Natural killer cell (primary cell): ENCODE data around the gene PHACTR2. TPM values are rescaled to one million over a fixed set of nuclear protein-coding genes. Genes with fewer than 3 reads are reported as not detected.
"Not testable (repeated sequence)": the region's sequence is repeated elsewhere in the genome, so short reads cannot be mapped to it uniquely, and the experiment has no call there.

ENCODE experiments used
- ATAC-seq, 3 donors: fragments of 150-1000 bp in 2 of 3; fragments of 200-7000 bp in 1 of 3; cut with Tn5 transposase; 1 replicate in 1 of 3; 2 replicates in 2 of 3; pipeline ENCODE4 v1.10.0; 2021; ENCODE audit warnings: mild to moderate bottlenecking in 2 of 3, moderate library complexity in 2 of 3
- DNase-seq, 2 donors: peaks; one replicate each; pipeline versions ENCODE4 v3.0.0 to v3.0.0-alpha.2; 2013 to 2021; ENCODE audit warnings: mixed read lengths in 1 of 2
- H3K27ac ChIP-seq: one replicate; pipeline ENCODE4 v1.5.1; 2013; ENCODE audit warnings: mild to moderate bottlenecking, low read length
- H3K27me3 ChIP-seq: one replicate; pipeline ENCODE4 v1.6.1; 2013; ENCODE audit warnings: low read length; ENCODE audit not compliant: control insufficient read depth, insufficient read depth
- H3K36me3 ChIP-seq: one replicate; pipeline ENCODE4 v1.6.1; 2013; ENCODE audit warnings: low read length; ENCODE audit not compliant: control insufficient read depth, insufficient read depth
- H3K4me1 ChIP-seq: one replicate; pipeline ENCODE4 v1.6.1; 2013; ENCODE audit warnings: low read length; ENCODE audit not compliant: control insufficient read depth, insufficient read depth
- H3K4me3 ChIP-seq: one replicate; pipeline ENCODE4 v1.5.1; 2013; ENCODE audit warnings: low read length
- H3K9me3 ChIP-seq: one replicate; pipeline ENCODE4 v1.6.1; 2013; ENCODE audit warnings: low read length; ENCODE audit not compliant: control insufficient read depth, insufficient read depth
- H3K27ac Mint-ChIP-seq, 2 donors: one replicate each; pipeline ENCODE4 v1.8.0; 2022; ENCODE audit warnings: mild to moderate bottlenecking in 2 of 2, mixed read lengths in 2 of 2, moderate library complexity in 1 of 2
- H3K27me3 Mint-ChIP-seq, 2 donors: one replicate each; pipeline ENCODE4 v1.8.0; 2022; ENCODE audit warnings: low read depth in 2 of 2, mixed read lengths in 2 of 2
- H3K36me3 Mint-ChIP-seq: one replicate; pipeline ENCODE4 v1.8.0; 2022; ENCODE audit warnings: mixed read lengths
- H3K4me1 Mint-ChIP-seq, 2 donors: one replicate each; pipeline ENCODE4 v1.8.0; 2022; ENCODE audit warnings: mixed read lengths in 2 of 2
- H3K4me3 Mint-ChIP-seq: one replicate; pipeline ENCODE4 v1.8.0; 2022; ENCODE audit warnings: mild to moderate bottlenecking, moderate library complexity, mixed read lengths
- H3K9me3 Mint-ChIP-seq, 2 donors: one replicate each; pipeline ENCODE4 v1.8.0; 2022; ENCODE audit warnings: mixed read lengths in 2 of 2
- CTCF ChIP-seq: fragments of 200-600 bp; IDR thresholded peaks from one replicate; pipeline ENCODE4 v1.8.0; 2022; ENCODE audit warnings: antibody characterized with exemption
- whole genome bisulfite sequencing: methylation state at CpG from one replicate; pipeline ENCODE4 v1.1.7; 2013; ENCODE audit warnings: missing lambda C conversion rate; ENCODE audit not compliant: insufficient coverage; 5-methylcytosine and 5-hydroxymethylcytosine counted together
- intact Hi-C: fragments of 100-400 bp; cut with micrococcal nuclease; formaldehyde crosslinking; loops from one replicate; pipeline ENCODE4 v1.14.2; 2022
- total RNA-seq, 4 donors: library from RNA; stranded (reverse); fragments of 120-200 nt in 1 of 4; gene quantifications; one replicate each; pipeline versions ENCODE4 v1.2.3 to v1.2.4, GENCODE V29; 2013 to 2022

Gene PHACTR2
- total RNA-seq, 3 donors from 2014 or later (not counting 1 experiment from before 2014, with no cell fraction given), result 23.8 to 32.7 (median 24.9) TPM

DNA sequence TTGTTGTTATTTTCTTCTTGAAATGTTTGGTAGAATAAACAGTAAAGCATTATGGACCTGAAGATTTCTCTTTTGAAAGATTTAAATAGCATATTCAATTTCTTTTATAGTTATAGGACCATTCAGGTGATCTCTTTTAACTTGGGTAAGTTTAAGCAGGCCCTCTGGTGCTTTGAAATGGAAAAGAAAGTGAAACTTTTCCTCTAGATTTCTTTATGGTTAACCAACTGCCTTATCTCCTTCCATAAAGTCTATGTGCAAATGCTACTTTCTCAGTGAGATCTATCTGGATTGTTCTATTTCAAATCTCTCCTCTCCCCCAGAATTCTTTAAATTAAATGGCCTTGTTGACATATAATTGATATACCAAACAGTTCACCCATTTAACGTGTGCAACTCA lies 54.0 kb downstream of the PHACTR2 start:
- Mint-ChIP-seq H3K27me3 (no peaks in the 10 kb centered on the region), H3K36me3 (no peaks in the 10 kb centered on the region), H3K4me1 (peaks cover 33 to 34% of the 10 kb centered on the region in 2 donors), H3K27ac (peak overlapping the region; percentile 22 to 57), H3K9me3 (no peaks in the 10 kb centered on the region), H3K4me3 (no peak overlapping the region)
- Histone ChIP-seq H3K27ac (no peak overlapping the region), H3K9me3 (no peaks in the 10 kb centered on the region), H3K4me1 (peaks cover 4% of the 10 kb centered on the region), H3K36me3 (no peaks in the 10 kb centered on the region), H3K4me3 (no peak overlapping the region), H3K27me3 (no peaks in the 10 kb centered on the region)
- TF ChIP-seq CTCF, result no peak
- WGBS, result 57% methylated on average over 1 of the region's 1 CpG
- intact Hi-C loops, result no loop called here
- ATAC-seq, result no peak
- DNase-seq, result no peak

- H3K9me3 ChIP-seq, result no peaks in the 10 kb centered on the region
- H3K36me3 ChIP-seq, result no peaks in the 10 kb centered on the region
- ATAC-seq (no peak), DNase-seq (no peak)
- Mint-ChIP-seq H3K4me3 (no peak overlapping the region), H3K36me3 (no peaks in the 10 kb centered on the region), H3K27ac (peak overlapping the region; percentile 22 to 57), H3K9me3 (no peaks in the 10 kb centered on the region), H3K4me1 (peaks cover 28 to 30% of the 10 kb centered on the region in 2 donors), H3K27me3 (no peaks in the 10 kb centered on the region)
- no peak for TF ChIP-seq CTCF
- H3K27me3 ChIP-seq, result no peaks in the 10 kb centered on the region
- peaks cover 4% of the 10 kb centered on the region for H3K4me1 ChIP-seq
- intact Hi-C loops, result no loop called here
- no peak overlapping the region for H3K4me3 ChIP-seq
- no peak overlapping the region for H3K27ac ChIP-seq
- WGBS, result no CpG with 5 or more reads among the region's 1 CpG
Measured at GRCh38 chr6:143732536-143732935, 54.8 kb downstream of the PHACTR2 start.

DNA sequence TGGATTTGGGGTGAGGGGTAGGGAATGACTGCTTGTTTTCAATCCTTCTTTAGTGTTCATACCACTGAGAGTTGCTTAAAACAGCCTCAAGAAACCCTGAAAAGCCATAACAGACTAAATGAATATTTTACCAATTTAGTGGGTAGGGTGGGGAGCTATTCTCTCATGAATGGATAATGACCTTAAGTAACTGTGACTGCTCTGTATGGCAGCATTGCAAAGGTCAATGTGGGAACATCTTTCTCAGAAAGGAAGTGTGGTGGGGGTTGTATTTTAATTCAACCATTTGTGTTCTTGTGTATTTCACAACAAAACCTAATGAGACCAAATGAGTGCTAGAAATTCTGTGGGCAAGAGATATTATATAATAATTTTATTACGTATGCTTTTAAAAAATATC lies 55.7 kb downstream of the PHACTR2 start:
- H3K27ac Mint-ChIP-seq, result no peak overlapping the region
- H3K27me3 Mint-ChIP-seq, result no peaks in the 10 kb centered on the region
- TF ChIP-seq CTCF, result no peak
- H3K4me3 ChIP-seq, result no peak overlapping the region
- intact Hi-C loops, result no loop called here
- H3K36me3 ChIP-seq, result no peaks in the 10 kb centered on the region
- no peaks in the 10 kb centered on the region for H3K9me3 ChIP-seq
- WGBS, result no CpG with 5 or more reads among the region's 1 CpG
- peaks cover 4% of the 10 kb centered on the region for H3K4me1 ChIP-seq
- H3K27me3 ChIP-seq, result no peaks in the 10 kb centered on the region
- no peaks in the 10 kb centered on the region for H3K9me3 Mint-ChIP-seq
- ATAC-seq, result no peak
- H3K36me3 Mint-ChIP-seq, result no peaks in the 10 kb centered on the region
- no peak overlapping the region for H3K4me3 Mint-ChIP-seq
- no peak for DNase-seq
- no peak overlapping the region for H3K27ac ChIP-seq
- H3K4me1 Mint-ChIP-seq, result peaks cover 28 to 30% of the 10 kb centered on the region in 2 donors

- Histone ChIP-seq H3K27me3 (no peaks in the 10 kb centered on the region), H3K27ac (no peak overlapping the region), H3K4me1 (peaks cover 4% of the 10 kb centered on the region), H3K36me3 (no peaks in the 10 kb centered on the region), H3K4me3 (no peak overlapping the region), H3K9me3 (no peaks in the 10 kb centered on the region)
- H3K4me3 Mint-ChIP-seq, result no peak overlapping the region
- no peaks in the 10 kb centered on the region for H3K27me3 Mint-ChIP-seq
- H3K9me3 Mint-ChIP-seq, result no peaks in the 10 kb centered on the region
- H3K4me1 Mint-ChIP-seq, result peaks cover 28 to 30% of the 10 kb centered on the region in 2 donors
- no peaks in the 10 kb centered on the region for H3K36me3 Mint-ChIP-seq
- TF ChIP-seq CTCF, result no peak
- ATAC-seq, result no peak
- no CpG with 5 or more reads among the region's 1 CpG for WGBS
- H3K27ac Mint-ChIP-seq, result no peak overlapping the region
- DNase-seq, result no peak
- intact Hi-C loops, result no loop called here
Measured at GRCh38 chr6:143734641-143735063, 56.9 kb downstream of the PHACTR2 start.

DNA sequence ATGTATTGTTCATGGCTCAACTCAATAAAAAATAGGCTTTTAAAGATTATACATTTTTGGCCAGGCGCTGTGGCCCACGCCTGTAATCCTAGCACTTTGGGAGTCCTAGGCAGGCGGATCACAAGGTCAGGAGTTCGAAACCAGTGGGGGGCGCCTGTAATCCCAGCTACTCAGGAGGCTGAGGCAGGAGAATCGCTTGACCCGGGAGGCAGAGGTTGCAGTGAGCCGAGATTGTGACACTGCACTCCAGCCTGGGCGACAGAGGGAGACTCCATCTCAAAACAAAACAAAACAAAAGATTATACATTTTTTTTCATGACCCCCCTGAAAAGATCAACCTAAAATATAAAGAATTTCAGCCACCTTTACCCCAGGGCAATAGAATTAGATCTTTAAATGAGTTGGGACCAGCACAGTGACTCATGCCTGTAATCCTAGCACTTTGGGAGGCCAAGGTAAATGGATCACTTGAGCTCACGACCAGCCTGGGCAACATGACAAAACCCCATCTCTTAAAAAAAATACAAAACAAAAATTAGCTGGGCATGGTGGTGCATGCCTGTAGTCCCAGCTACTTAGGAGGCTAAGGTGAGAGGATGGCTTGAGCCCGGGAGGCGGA lies 60.4 kb downstream of the PHACTR2 start:
- H3K36me3 Mint-ChIP-seq, H3K27me3 ChIP-seq, H3K27ac Mint-ChIP-seq, intact Hi-C loops, H3K9me3 ChIP-seq, H3K9me3 Mint-ChIP-seq, H3K4me3 Mint-ChIP-seq, H3K27ac ChIP-seq, DNase-seq, H3K4me1 ChIP-seq, H3K4me3 ChIP-seq, H3K27me3 Mint-ChIP-seq, H3K36me3 ChIP-seq, ATAC-seq: not testable (repeated sequence)
- WGBS, result 96% methylated on average over 12 of the region's 12 CpGs
- peaks cover 11% of the 10 kb centered on the region in 2 donors for H3K4me1 Mint-ChIP-seq
